ENCODE measurements around the gene HPN.
"Not testable (repeated sequence)": the region's sequence is repeated elsewhere in the genome, so short reads cannot be mapped to it uniquely, and the experiment has no call there.

DNA sequence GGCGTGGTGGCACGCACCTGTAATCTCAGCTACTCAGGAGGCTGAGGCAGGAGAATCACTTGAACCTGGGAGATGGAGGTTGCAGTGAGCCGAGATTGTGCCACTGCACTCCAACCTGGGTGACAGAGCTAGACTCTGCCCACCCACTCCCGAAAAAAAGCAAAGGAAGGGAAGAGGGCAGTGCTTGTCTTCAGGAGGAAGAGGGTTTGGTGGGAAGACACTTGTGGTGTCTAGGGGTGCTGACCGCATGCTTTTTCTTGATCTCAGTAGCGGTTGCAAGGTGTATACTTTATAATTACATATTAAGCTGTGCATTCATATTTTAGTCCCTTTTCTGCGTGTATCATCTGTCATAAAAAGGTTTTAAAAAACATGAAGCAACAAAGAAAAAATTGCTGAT lies 48.9 kb upstream of the HPN start:
- TF ChIP-seq, protein P1, sequence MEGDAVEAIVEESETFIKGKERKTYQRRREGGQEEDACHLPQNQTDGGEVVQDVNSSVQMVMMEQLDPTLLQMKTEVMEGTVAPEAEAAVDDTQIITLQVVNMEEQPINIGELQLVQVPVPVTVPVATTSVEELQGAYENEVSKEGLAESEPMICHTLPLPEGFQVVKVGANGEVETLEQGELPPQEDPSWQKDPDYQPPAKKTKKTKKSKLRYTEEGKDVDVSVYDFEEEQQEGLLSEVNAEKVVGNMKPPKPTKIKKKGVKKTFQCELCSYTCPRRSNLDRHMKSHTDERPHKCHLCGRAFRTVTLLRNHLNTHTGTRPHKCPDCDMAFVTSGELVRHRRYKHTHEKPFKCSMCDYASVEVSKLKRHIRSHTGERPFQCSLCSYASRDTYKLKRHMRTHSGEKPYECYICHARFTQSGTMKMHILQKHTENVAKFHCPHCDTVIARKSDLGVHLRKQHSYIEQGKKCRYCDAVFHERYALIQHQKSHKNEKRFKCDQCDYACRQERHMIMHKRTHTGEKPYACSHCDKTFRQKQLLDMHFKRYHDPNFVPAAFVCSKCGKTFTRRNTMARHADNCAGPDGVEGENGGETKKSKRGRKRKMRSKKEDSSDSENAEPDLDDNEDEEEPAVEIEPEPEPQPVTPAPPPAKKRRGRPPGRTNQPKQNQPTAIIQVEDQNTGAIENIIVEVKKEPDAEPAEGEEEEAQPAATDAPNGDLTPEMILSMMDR (IDR thresholded peaks at IDR 0.05): not testable (repeated sequence)
- TF ChIP-seq POLR2A (IDR thresholded peaks at IDR 0.05): not testable (repeated sequence)

Measured in Peyer's patch (tissue), 4 donors.